Measurements from ENCODE around the gene ZNF549.

DNA sequence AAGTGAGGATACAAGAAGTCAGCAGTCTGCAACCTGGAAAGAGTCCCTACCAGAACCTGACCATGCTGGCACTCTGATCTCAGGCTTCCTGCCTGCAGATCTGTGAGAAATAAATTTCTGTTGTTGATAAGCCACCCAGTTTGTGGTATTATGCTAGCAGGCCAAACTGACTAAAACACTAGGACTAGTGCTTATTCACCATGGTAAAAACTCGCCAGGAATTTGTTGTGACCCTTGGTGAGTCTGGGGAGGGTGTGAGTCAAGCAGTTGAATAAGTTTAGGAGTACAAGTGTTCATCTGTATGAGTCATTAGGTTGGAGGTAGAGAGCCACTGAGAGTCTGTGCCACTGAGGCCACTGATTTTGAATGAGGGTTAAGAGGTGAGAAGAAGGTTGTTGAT, 60.4 kb downstream of the ZNF549 start:
- TF ChIP-seq, protein P1, sequence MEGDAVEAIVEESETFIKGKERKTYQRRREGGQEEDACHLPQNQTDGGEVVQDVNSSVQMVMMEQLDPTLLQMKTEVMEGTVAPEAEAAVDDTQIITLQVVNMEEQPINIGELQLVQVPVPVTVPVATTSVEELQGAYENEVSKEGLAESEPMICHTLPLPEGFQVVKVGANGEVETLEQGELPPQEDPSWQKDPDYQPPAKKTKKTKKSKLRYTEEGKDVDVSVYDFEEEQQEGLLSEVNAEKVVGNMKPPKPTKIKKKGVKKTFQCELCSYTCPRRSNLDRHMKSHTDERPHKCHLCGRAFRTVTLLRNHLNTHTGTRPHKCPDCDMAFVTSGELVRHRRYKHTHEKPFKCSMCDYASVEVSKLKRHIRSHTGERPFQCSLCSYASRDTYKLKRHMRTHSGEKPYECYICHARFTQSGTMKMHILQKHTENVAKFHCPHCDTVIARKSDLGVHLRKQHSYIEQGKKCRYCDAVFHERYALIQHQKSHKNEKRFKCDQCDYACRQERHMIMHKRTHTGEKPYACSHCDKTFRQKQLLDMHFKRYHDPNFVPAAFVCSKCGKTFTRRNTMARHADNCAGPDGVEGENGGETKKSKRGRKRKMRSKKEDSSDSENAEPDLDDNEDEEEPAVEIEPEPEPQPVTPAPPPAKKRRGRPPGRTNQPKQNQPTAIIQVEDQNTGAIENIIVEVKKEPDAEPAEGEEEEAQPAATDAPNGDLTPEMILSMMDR (IDR thresholded peaks at IDR 0.05), result no peak
- no peak for TF ChIP-seq EZH2 (IDR thresholded peaks at IDR 0.05; ENCODE audit: borderline replicate concordance, insufficient read depth, low read depth, low read length, poor library complexity, severe bottlenecking)
